ENCODE measurements around the gene PGAP1.
A peak's percentile ranks its signal among the peaks of the same experiment; 100 is the strongest.

PGAP1 gene, protein sequence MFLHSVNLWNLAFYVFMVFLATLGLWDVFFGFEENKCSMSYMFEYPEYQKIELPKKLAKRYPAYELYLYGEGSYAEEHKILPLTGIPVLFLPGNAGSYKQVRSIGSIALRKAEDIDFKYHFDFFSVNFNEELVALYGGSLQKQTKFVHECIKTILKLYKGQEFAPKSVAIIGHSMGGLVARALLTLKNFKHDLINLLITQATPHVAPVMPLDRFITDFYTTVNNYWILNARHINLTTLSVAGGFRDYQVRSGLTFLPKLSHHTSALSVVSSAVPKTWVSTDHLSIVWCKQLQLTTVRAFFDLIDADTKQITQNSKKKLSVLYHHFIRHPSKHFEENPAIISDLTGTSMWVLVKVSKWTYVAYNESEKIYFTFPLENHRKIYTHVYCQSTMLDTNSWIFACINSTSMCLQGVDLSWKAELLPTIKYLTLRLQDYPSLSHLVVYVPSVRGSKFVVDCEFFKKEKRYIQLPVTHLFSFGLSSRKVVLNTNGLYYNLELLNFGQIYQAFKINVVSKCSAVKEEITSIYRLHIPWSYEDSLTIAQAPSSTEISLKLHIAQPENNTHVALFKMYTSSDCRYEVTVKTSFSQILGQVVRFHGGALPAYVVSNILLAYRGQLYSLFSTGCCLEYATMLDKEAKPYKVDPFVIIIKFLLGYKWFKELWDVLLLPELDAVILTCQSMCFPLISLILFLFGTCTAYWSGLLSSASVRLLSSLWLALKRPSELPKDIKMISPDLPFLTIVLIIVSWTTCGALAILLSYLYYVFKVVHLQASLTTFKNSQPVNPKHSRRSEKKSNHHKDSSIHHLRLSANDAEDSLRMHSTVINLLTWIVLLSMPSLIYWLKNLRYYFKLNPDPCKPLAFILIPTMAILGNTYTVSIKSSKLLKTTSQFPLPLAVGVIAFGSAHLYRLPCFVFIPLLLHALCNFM

GRCh38 chr2:196926562-196927375 is at the start of gene PGAP1:
Gene PGAP1 (minus strand): TSS chr2:196926707. CDS start chr2:196926616, 91 bp downstream.
- DNase-seq (ENCODE audit: low spot score), result peak; percentile 96

- no peak for DNase-seq (ENCODE audit: low spot score)
Observed at GRCh38 chr2:196974970-196975369, 48.5 kb upstream of the PGAP1 start.

DNA sequence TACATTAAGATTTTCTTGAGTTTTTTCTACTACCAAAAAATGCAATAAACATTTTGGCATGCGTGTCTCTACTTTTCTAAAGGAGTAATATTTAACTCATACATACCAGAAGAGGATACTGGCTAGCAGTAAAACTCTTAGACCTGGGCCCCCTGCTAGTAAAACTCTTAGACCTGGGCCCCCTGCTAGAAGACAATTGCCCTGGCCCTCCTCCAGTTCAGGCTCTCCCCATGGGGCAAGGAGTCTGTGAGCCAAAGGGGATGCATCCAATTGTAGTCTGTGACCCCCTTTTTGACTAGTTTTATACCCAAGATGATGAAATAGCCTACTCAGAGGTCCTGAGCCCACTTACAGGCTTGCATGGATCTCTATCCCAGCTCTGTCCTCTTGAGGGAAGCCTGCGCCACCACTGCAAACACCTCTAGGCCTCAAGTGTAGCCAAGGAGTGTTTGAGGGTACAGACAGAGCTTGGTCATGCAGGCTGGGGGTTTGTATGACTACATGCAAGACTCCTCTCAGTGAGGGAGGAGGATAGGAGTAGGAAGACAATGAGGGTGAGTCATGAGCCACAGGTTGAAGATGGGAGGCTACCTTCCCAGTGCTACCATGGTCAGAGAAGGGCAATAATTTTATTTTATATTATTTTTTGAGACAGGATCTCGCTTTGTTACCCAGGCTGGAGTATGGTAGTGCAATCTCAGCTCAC is 45.2 kb upstream of the PGAP1 start:
- DNase-seq (ENCODE audit: low spot score), result no peak

DNA sequence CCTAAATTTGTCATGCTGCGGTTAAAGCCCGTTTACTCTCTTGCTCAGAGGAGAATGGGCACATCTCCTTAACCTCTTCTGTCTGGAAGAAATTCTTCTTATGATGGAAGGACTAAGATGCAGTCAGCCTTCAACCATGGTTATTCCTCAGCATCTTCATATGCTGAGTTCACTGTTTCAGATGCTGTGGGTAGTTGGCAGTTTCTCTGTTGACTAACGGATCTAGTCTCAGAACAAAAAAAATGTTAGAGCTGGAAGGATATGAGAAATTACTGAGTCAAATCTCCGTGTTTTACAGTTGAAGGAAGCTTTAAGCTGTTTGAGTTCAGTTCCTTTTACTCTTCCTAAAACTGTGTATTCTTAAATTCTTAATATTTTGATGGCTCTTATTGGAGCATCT is 43.6 kb upstream of the PGAP1 start:
- DNase-seq (ENCODE audit: low spot score), result no peak

GRCh38 chr2:196968516-196968915 is 42.0 kb upstream of the PGAP1 start:
- no peak for DNase-seq (ENCODE audit: low spot score)

DNA sequence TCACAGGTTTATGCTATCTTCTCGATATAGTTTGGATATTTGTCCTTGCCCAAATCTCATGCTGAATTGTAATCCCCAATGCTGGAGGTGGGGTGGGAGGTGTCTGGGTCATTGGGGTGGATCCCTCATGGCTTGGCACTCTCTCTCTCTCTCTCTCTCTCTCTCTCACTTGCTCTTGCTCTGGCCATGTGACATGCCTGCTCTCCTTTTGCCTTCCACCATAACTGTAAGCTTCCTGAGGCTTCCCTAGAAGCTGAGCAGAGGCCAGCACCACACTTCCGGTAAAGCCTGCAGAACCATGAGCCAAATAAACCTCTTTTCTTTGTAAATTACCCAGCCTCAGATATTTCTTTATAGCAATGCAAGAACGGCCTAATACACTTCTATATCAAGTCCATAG is 41.3 kb upstream of the PGAP1 start:
- DNase-seq (ENCODE audit: low spot score), result no peak

- no peak for DNase-seq (ENCODE audit: low spot score)
Observed at GRCh38 chr2:196967116-196967515, 40.6 kb upstream of the PGAP1 start.

DNA sequence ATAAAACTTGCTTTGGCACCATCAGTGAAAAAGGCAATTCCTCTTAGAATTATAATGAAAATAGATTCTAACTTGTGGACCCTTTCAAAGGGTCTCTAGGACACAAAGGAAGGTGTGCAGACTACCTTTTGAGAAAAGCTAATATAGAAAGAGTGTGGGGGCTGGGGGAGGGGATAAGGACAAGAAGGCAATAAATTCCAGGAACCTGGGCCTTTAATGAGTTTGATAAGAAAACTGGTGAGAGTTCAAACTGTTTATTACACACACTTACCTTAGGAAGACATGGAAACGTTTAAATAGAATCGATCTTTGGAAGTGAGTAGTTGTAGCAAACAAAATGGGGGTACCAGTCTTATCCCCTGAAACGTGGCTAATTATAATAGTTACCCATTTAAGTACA is 39.6 kb upstream of the PGAP1 start:
- no peak for DNase-seq (ENCODE audit: low spot score)

GRCh38 chr2:196965651-196966050 is 39.1 kb upstream of the PGAP1 start:
- DNase-seq (ENCODE audit: low spot score), result no peak

DNA sequence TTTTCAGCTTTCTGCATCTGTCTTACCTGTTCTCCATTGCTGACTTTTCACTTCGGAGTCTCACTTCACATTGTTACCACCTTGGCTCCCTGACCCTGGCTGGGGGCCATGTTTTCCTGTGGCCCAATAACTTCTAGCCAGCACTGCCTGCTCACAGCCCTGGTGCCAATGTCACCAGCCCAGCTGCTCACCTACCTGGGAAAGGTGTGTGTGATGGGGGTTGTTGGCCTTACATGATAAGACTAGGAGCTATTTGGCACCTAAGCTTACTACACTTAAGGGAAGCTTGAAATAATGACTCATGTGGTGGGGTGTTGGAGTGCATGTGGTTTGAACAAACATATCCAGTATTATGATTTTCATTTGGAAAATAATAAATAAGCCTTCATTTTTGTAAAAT is 37.5 kb upstream of the PGAP1 start:
- DNase-seq (ENCODE audit: low spot score), result no peak

- DNase-seq (ENCODE audit: low spot score), result no peak
Observed at GRCh38 chr2:196963043-196963442, 36.5 kb upstream of the PGAP1 start.

DNA sequence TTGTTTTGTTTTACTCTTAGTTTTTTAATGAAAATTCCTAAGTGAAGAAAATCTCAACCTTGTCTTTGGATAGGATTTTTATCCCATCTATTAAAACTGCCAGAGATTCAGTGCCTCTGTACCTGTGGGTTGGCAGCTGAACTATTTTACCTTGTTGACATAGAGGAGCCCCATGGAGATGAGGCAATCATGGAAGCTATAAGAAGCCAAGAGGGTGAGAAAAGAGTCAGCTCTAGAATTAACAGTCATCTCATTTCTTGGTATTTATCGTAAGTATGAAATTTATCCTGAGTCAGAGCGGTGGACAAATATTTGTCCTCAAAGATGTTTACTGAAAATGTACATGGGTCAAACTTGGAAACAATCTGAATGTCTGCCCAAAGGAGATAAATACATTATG is 35.8 kb upstream of the PGAP1 start:
- no peak for DNase-seq (ENCODE audit: low spot score)

DNA sequence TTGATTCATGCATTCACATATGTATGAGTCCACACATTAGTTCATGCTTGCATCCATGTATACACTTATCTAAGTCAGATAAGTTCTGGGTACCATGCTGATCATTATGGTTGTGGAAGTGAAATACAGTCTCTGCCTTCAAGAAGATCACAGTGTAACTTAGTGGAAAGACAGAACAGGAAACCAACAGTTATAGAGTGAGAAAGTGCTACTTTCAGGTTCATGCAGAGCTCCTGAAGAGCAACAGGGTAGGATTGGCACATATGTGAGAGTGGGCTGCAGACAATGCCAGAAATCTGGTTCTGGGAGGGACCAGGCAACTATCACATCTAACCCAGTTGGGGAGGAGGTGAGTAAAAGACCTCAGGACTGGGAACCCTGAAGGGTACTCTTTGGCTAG is 35.4 kb upstream of the PGAP1 start:
- no peak for DNase-seq (ENCODE audit: low spot score)

DNA sequence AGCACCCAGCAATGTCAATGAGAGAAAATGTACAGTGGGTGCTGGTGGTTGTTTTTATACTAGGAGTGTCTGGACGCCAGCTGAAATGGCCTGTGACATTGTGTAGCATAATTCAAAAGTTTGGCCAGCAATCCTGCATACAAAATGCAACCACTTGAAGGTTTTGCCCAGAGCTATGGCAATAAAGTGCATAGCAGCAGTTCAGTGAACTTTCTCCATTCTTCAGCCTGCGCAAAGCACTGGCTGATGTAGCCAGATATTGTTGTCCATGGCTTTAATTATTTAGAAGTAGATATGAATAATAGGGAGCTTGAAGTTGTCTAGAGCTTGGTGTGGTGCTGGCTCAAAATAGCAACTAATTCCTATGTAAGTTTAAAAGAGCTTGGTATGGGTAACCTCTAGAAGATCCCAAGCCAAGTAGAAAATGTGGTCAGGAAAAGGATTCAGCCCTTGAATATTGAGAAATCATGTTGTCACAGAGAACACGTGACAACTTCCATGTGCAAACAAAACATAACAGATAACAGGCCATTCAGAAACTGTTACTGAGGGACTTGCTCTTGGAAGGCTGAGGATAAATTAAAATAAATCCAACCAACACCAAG is 33.3 kb upstream of the PGAP1 start:
- no peak for DNase-seq (ENCODE audit: low spot score)

DNA sequence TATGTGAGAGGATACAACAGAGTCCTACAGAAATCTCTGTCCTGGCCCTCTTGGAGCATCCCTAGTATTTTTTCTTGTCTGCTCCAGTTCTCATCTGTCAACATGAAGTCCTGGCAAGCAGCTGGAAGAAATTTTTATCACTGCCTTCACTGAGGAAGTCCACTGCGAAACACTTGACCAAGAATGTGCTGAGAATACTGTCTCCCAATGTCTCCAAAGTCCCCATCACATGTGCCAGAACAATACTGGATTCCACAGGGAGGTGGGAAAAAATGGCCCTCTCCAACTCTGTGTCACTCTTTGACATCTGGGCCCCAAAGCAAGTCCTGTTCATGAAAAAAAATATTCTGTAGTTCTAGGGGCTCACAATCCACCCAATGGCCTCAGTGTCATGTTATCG is 32.8 kb upstream of the PGAP1 start:
- DNase-seq (ENCODE audit: low spot score), result no peak

DNA sequence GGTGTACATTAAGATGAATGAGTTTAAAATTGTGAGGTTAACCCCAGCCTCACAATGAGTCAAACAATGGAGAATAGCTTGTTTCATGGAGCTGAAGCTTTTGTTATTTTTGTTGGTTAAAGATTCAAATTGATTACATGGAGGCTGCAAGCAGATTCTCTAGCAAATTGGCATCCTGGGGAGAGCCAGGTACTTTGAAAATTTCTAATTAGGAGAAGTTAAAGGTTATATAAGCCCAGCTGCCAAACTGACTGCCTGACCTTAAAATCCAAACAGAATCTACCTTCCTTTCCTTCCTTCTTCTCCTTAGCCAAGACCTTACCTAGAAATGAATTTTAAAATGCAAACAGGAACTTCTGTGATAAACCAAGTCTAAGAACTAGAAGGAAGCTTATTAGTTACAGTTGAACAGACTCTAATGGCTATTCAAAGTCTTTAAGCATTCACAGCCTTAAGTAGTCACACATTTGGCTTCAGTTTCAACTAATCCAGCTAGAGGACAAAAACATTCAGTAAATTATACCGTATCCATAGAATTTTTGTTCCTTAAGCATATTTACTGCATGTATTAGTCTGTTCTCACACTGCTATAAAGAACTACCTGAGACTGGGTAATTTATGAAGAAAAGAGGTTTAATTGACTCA is 31.5 kb upstream of the PGAP1 start:
- no peak for DNase-seq (ENCODE audit: low spot score)

DNA sequence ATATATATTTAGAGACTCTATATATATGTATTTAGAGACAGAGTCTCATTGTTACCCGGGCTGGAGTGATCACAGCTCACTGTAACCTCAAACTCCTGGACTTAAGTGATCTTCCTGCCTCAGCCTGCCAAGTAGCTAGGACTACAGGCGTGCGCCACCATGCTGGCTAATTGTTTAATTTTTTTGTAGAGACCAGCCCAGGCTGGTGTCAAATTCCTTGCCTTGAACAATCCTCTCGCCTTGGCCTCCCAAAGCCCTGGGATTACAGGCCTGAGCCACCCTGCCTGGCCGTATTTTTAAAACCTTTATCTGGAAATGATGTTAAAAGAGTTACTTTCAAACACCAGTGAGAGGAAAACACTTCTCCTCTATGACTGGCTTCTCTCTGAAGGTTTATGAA is 30.9 kb upstream of the PGAP1 start:
- DNase-seq (ENCODE audit: low spot score), result no peak

DNA sequence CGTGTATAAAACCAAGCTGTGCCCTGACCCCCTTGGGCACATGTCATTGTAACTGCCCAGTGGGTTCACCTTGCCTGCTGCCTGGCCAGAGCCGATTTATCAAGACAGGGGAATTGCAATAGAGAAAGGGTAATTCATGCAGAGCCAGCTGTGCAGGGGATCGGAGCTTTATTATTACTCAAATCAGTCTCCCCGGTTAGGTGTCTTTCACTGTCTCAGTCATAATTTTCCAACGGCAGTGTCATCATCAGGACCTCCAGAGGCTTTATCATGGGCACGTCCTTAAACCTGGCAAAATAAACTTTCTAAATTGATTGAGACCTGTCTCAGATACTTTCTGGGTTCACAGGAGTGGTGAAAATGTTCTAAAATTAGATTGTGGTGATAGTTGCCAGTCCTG is 29.6 kb upstream of the PGAP1 start:
- no peak for DNase-seq (ENCODE audit: low spot score)

DNA sequence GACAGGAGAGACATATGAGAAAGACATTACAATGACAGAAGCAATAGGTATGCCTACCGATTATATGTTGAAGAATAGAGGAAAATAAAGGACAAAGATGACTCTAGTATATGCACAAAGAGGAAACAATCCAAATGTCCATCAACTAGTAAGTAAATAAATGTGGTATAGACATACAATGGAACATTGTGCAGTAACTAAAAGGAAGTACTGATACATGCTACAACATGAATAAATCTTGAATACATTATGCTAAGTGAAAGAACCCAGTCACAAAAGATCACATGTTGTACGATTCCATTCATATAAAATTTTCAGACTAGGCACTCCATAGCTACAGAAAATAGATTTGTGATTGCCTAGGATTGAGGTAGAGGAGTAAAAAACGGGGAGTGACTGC is 28.5 kb upstream of the PGAP1 start:
- no peak for DNase-seq (ENCODE audit: low spot score)

DNA sequence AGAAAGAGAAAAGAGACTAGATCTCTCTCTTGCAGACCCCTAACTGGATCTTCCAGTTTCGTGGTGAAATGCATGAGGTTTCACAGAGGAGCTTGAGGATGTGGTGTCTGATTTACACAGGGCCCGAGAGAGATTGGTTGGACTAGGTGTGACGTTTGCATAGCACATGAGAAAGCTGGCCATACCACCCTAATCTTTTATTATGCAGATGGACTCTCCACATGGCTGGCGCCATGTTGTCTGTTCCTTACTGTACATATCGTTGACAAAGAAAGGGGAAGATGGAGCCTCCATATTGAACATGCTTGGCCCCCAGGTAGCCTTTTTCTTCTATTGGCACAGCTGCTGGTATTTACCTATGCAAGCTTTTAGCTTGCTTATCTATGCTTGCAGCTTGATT is 27.5 kb upstream of the PGAP1 start:
- no peak for DNase-seq (ENCODE audit: low spot score)

- no peak for DNase-seq (ENCODE audit: low spot score)
Observed at GRCh38 chr2:196952936-196953335, 26.4 kb upstream of the PGAP1 start.

Measured in left forelimb (tissue), 1 donor.